GM20431 (cell line): ENCODE data around the gene PLEKHG2.

ENCODE experiments used
- in situ Hi-C: fragments of 300-500 bp; cut with MseI, MboI; formaldehyde crosslinking; loops from one replicate; pipeline ENCODE4 v1.15.0; 2020; ENCODE audit warnings: low sequenced_read_pairs; ENCODE audit not compliant: unreplicated experiment

Gene PLEKHG2

GRCh38 chr19:39472746-39473442 lies 60.4 kb downstream of the PLEKHG2 start:
- in situ Hi-C loops = no loop called here

DNA sequence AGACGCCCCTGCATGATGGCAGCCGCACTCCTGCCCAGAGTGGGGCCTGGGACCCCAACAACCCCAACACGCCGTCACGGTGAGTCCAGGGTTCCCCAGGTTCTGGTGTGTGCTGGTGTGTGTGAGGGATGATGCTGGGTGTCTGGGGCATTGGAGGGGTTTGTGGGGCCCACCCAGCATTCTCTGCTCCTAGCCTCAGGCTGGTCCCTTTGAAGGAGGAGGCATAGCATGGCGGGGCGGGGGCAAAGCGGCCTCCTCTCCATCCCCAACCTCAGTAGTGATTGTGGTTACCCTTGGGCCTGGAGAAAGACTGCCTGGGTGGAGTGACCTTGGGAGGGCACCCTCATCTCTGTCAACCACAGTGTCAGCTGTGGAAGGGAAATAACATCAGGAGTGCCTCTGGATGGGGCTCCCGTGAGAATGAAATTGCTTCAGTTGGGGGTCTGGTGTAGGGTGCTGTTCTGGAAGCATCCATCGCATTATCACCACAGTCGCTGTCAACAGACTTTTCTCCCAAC lies 61.0 kb downstream of the PLEKHG2 start:
- in situ Hi-C loops = no loop called here

GRCh38 chr19:39474139-39474620 lies 61.7 kb downstream of the PLEKHG2 start:
- in situ Hi-C loops = no loop called here

- in situ Hi-C loops = no loop called here
Observed at GRCh38 chr19:39475748-39476147, 63.3 kb downstream of the PLEKHG2 start.
